K562 (cell line): Measurements from ENCODE around the gene COQ5. TPM values are rescaled to one million over a fixed set of nuclear protein-coding genes. Genes with fewer than 3 reads are reported as not detected.

Source experiments
- ATAC-seq: fragments of 200-7000 bp; cut with Tn5 transposase; 3 replicates; pipeline ENCODE4 v1.9.1; 2020; ENCODE audit warnings: moderate library complexity
- BruUV-seq: library from RNA; stranded (reverse); fragments of 400-500 nt; replicated peaks from 2 replicates; lab custom pipeline; 2021; lab: Mats Ljungman, UMichigan
- CTCF ChIA-PET: fragments of 300-600 bp; formaldehyde crosslinking; extraction: SDS; loops from one replicate; lab custom pipeline; 2021; ENCODE audit warnings: low intra/inter-chr PET ratio; lab: Yijun Ruan, JAX
- POLR2A ChIA-PET: fragments of 300-600, 350-650 bp; sonication (Branson Sonifier 250); formaldehyde crosslinking; extraction: SDS; loops from one replicate; lab custom pipeline; 2021; ENCODE audit warnings: antibody characterized with exemption, inconsistent platforms; lab: Yijun Ruan, JAX
- DNase-seq, 4 experiments: peaks; one replicate each; pipeline versions ENCODE4 v3.0.0 to v3.0.0-alpha.2; 2011 to 2018; ENCODE audit warnings: low spot score in 3 of 4, mixed read lengths in 3 of 4; ENCODE audit errors: extremely low read depth in 1 of 4
- FAIRE-seq: peaks from 2 replicates; lab custom pipeline; 2011; peaks lifted over from hg19 to GRCh38; lab: Jason Lieb, UNC
- H2AFZ ChIP-seq: 2 replicates; pipeline ENCODE4 v1.6.0; 2011; ENCODE audit warnings: low read depth, low read length, control low read depth, inconsistent platforms
- H3K27ac ChIP-seq: fragments of 200-600 bp; 3 replicates; pipeline ENCODE4 v1.8.0; 2011; ENCODE audit warnings: low read depth, mild to moderate bottlenecking, control low read depth, inconsistent platforms, low read length, moderate library complexity, mixed read lengths; ENCODE audit errors: extremely low read depth
- H3K27me3 ChIP-seq, 2 experiments: fragments of 300-600 bp in 1 of 2; 2 replicates in 1 of 2; 3 replicates in 1 of 2; pipeline versions ENCODE4 v1.6.0 to v1.8.0; 2011; ENCODE audit warnings: inconsistent platforms in 2 of 2, low read length in 2 of 2, mild to moderate bottlenecking in 1 of 2, mixed read lengths in 1 of 2, moderate library complexity in 1 of 2; ENCODE audit not compliant: control insufficient read depth in 2 of 2, insufficient read depth in 2 of 2
- H3K36me3 ChIP-seq: fragments of 300-600 bp; 3 replicates; pipeline ENCODE4 v1.8.0; 2011; ENCODE audit warnings: mild to moderate bottlenecking, low read length, inconsistent platforms; ENCODE audit not compliant: control insufficient read depth, insufficient read depth
- H3K4me1 ChIP-seq, 2 experiments: fragments of 200-600 bp in 1 of 2; replicated peaks in 1 of 2; 2 replicates in 1 of 2; 3 replicates in 1 of 2; pipeline versions ENCODE4 v1.5.1 to v1.8.0; 2011; ENCODE audit warnings: inconsistent platforms in 2 of 2, low read length in 2 of 2, mild to moderate bottlenecking in 1 of 2, mixed read lengths in 1 of 2, moderate library complexity in 1 of 2; ENCODE audit not compliant: control insufficient read depth in 2 of 2, insufficient read depth in 2 of 2
- H3K4me2 ChIP-seq: 2 replicates; pipeline ENCODE4 v1.6.1; 2011; ENCODE audit warnings: low read length, control low read depth, inconsistent platforms, mixed read lengths; ENCODE audit not compliant: insufficient read depth
- H3K4me3 ChIP-seq: fragments of 200-600 bp; sonication (generic), shearing (Covaris generic); 2 replicates; pipeline ENCODE4 v1.5.1; 2016; ENCODE audit warnings: control low read depth, inconsistent platforms
- H3K79me2 ChIP-seq: fragments of 200-600 bp; 3 replicates; pipeline ENCODE4 v1.8.0; 2011; ENCODE audit warnings: low read length, inconsistent platforms; ENCODE audit not compliant: control insufficient read depth, insufficient read depth
- H3K9ac ChIP-seq, 2 experiments: 2 replicates each; pipeline versions ENCODE4 v1.6.0 to v1.6.1; 2011; ENCODE audit warnings: low read depth in 2 of 2, low read length in 2 of 2, control low read depth in 1 of 2, inconsistent platforms in 1 of 2, mild to moderate bottlenecking in 1 of 2, mixed read lengths in 1 of 2; ENCODE audit not compliant: insufficient read depth in 1 of 2
- H3K9me1 ChIP-seq: one replicate; pipeline ENCODE4 v1.6.0; 2011; ENCODE audit warnings: inconsistent platforms, mild to moderate bottlenecking, low read length, moderate library complexity; ENCODE audit not compliant: control insufficient read depth, insufficient read depth
- H3K9me3 ChIP-seq: replicated peaks from 2 replicates; pipeline ENCODE4 v1.5.1; 2011; ENCODE audit warnings: low read depth, low read length, inconsistent platforms; ENCODE audit not compliant: control insufficient read depth, insufficient read depth
- H4K20me1 ChIP-seq: replicated peaks from 2 replicates; pipeline ENCODE4 v1.6.1; 2011; ENCODE audit warnings: low read length, inconsistent platforms, mixed read lengths; ENCODE audit not compliant: control insufficient read depth, insufficient read depth
- CBFA2T2 ChIP-seq: fragments of 450-650 bp; conservative IDR thresholded peaks from 2 replicates; pipeline ENCODE4 v1.6.1; 2017; ENCODE audit warnings: mild to moderate bottlenecking
- KAT8 ChIP-seq: fragments of 450-650 bp; IDR thresholded peaks from 2 replicates; pipeline ENCODE4 v1.6.1; 2016; ENCODE audit warnings: low read depth, mild to moderate bottlenecking
- MXI1 ChIP-seq: IDR thresholded peaks from 2 replicates; pipeline ENCODE4 v1.6.1; 2011; ENCODE audit warnings: low read depth, mild to moderate bottlenecking, improper control_type of control experiment, low read length
- NONO ChIP-seq, 2 experiments: fragments of 200-400 bp in 1 of 2; fragments of 450-650 bp in 1 of 2; formaldehyde crosslinking in 1 of 2; IDR thresholded peaks; 2 replicates each; pipeline ENCODE4 v1.6.1; 2017; ENCODE audit warnings: low read depth in 2 of 2, mild to moderate bottlenecking in 2 of 2, moderate library complexity in 2 of 2, low read length in 1 of 2
- PCBP1 ChIP-seq: fragments of 200-400 bp; formaldehyde crosslinking; IDR thresholded peaks from 2 replicates; pipeline ENCODE4 v1.6.1; 2018; ENCODE audit warnings: mild to moderate bottlenecking, low read depth, low read length; ENCODE audit not compliant: poor library complexity, severe bottlenecking
- POLR2A ChIP-seq: fragments of 450-650 bp; conservative IDR thresholded peaks from 2 replicates; pipeline ENCODE4 v1.6.1; 2016
- POLR2H ChIP-seq: IDR thresholded peaks from 2 replicates; pipeline ENCODE4 v1.6.1; 2016; ENCODE audit warnings: missing genetic modification characterization, low read depth, mild to moderate bottlenecking, control low read depth, missing compliant biosample characterization, moderate library complexity
- SIN3A ChIP-seq, 2 experiments: fragments of 150-350 bp in 1 of 2; IDR thresholded peaks; 2 replicates each; pipeline ENCODE4 v1.6.1; 2011 to 2016; ENCODE audit warnings: borderline replicate concordance in 2 of 2, low read depth in 2 of 2, low read length in 2 of 2, mild to moderate bottlenecking in 2 of 2, moderate library complexity in 2 of 2; ENCODE audit not compliant: control insufficient read depth in 1 of 2
- SMARCB1 ChIP-seq: IDR thresholded peaks from 2 replicates; pipeline ENCODE4 v1.6.1; 2011; ENCODE audit warnings: improper control_type of control experiment, low read depth; ENCODE audit not compliant: insufficient read length
- ZNF699 ChIP-seq: fragments of 250-450 bp; sonication (Bioruptor Pico); IDR thresholded peaks from 2 replicates; pipeline ENCODE4 v1.8.0; 2021; ENCODE audit warnings: mild to moderate bottlenecking, moderate library complexity; ENCODE audit not compliant: insufficient replicate concordance
- WGBS: fragments of 100-300 bp; shearing (Covaris generic); methylation state at CpG from one replicate; pipeline ENCODE4 v1.1.6; 2016; ENCODE audit warnings: low coverage, mixed read lengths; ENCODE audit not compliant: insufficient coverage; ENCODE audit errors: missing lambda C conversion rate; 5-methylcytosine and 5-hydroxymethylcytosine counted together
- in situ Hi-C: fragments of 300-500 bp; cut with MboI; formaldehyde crosslinking; loops from 4 replicates; pipeline ENCODE4 v1.15.0; 2018; ENCODE audit warnings: inconsistent platforms, mixed read lengths
- intact Hi-C: fragments of 100-400 bp; cut with micrococcal nuclease; formaldehyde crosslinking; loops from 2 replicates; pipeline ENCODE4 v1.14.2; 2022
- polyA plus RNA-seq, 8 experiments: library from polyadenylated mRNA; depleted of rRNA in 4 of 8; stranded (reverse) in 5 of 8; unstranded in 3 of 8; fragments of >200 nt; fragmentation: Nextera tagmentation in 2 of 8; fragmentation: Illumina TruSeq in 1 of 8; extraction: Ambion mirVana in 2 of 8; extraction: Trizol in 1 of 8; gene quantifications; 2 replicates each; pipeline versions ENCODE4 v1.2.1 to v1.2.3, GENCODE V29; 2011 to 2014; ENCODE audit warnings: inconsistent platforms in 1 of 8, missing spikeins in 1 of 8
- total RNA-seq, 7 experiments: library from RNA; depleted of rRNA in 6 of 7; stranded (reverse); fragments of >200 nt in 6 of 7; fragmentation: Illumina TruSeq in 2 of 7; extraction: Trizol in 2 of 7; gene quantifications; 2 replicates each; pipeline versions ENCODE4 v1.2.1 to v1.2.3, GENCODE V29; 2011 to 2021; ENCODE audit warnings: low replicate concordance in 1 of 7
- TF ChIP-seq, protein P1 (sequence below), 2 experiments: IDR thresholded peaks; 2 replicates each; pipeline ENCODE4 v1.6.1; 2011; ENCODE audit warnings: borderline replicate concordance in 1 of 2, control low read depth in 1 of 2, low read depth in 1 of 2, low read length in 1 of 2, mild to moderate bottlenecking in 1 of 2, mixed read lengths in 1 of 2, moderate library complexity in 1 of 2; ENCODE audit not compliant: insufficient read depth in 1 of 2, insufficient read length in 1 of 2, poor library complexity in 1 of 2, severe bottlenecking in 1 of 2; ENCODE audit errors: extremely low read depth in 1 of 2

COQ5 gene
- total and polyA plus RNA-seq, 9 of the 15 experiments (the other 6 are each of a cell fraction or from before 2014, with no cell fraction given): 19.2 to 59.7 (median 30.4) TPM

DNA sequence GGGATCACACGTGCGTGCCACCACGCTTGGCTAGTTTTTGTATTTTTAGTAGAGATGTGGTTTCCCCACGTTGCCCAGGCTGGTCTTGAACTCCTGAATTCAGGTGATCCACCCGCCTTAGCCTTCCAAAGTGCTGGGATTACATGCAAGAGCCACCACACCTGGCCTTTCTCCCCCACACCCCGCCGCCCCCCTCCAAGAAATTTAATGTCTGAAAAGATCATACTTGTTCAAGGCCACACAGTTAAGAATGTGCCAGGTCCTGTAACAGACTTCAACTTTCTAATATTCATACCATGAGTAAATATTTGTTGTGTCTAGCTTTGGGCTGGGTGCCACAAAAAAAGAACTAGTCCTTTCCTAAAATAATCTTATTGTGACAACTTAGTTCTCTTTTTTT is 73.7 kb downstream of the COQ5 start:
- ATAC-seq: no peak
- no TSS peak for BruUV-seq
- no peak overlapping the region for H2AFZ ChIP-seq
- no peaks in the 10 kb centered on the region for H3K9me3 ChIP-seq
- H3K4me1 ChIP-seq: no peaks in the 10 kb centered on the region; a peak in 1 of 5 replicates
- in situ Hi-C loops: no loop called here
- peaks cover 84% of the 10 kb centered on the region for H3K36me3 ChIP-seq
- H3K9ac ChIP-seq: no peak overlapping the region
- peaks cover 8% of the 10 kb centered on the region; the same call in 2 of the 3 replicates for H3K79me2 ChIP-seq
- H3K27ac ChIP-seq: no peak overlapping the region
- 84% methylated on average over 7 of the region's 7 CpGs for WGBS
- no peak overlapping the region for H3K4me2 ChIP-seq
- ChIA-PET POLR2A (interaction anchor here (0.6 to 8.1 kb wide), 5 partner anchors 9 to 880 kb away, joined by 3 to 38 read pairs (median 4); partner anchors contain the start of genes DYNLL1, GATC and TRIAP1), CTCF (no interaction called here)
- no peak overlapping the region for H3K4me3 ChIP-seq
- TF ChIP-seq NONO (IDR thresholded peaks at IDR 0.05; ENCODE audit: low read depth in 2 of 2, low read length in 1 of 2) (no peak), SIN3A (IDR thresholded peaks at IDR 0.05; ENCODE audit: borderline replicate concordance in 2 of 2, control insufficient read depth in 1 of 2, low read depth in 2 of 2, low read length in 2 of 2) (no peak), POLR2H (tag) (no peak), ZNF699 (no peak), KAT8 (no peak), SMARCB1 (no peak), PCBP1 (no peak), CBFA2T2 (no peak), POLR2A (no peak), MXI1 (no peak)
- TF ChIP-seq, protein P1, sequence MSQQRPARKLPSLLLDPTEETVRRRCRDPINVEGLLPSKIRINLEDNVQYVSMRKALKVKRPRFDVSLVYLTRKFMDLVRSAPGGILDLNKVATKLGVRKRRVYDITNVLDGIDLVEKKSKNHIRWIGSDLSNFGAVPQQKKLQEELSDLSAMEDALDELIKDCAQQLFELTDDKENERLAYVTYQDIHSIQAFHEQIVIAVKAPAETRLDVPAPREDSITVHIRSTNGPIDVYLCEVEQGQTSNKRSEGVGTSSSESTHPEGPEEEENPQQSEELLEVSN (IDR thresholded peaks at IDR 0.05; ENCODE audit: borderline replicate concordance in 1 of 2, extremely low read depth in 1 of 2, insufficient read depth in 1 of 2, insufficient read length in 1 of 2, low read depth in 1 of 2, low read length in 1 of 2, poor library complexity in 1 of 2, severe bottlenecking in 1 of 2): no peak
- TF ChIP-seq, all 486 proteins: peak for 0
- intact Hi-C loops: no loop called here
- Histone ChIP-seq H3K27me3 (no peaks in the 10 kb centered on the region), H4K20me1 (0 out of 2 replicates have a peak, but pooled peaks cover 14% of the 10 kb centered on the region), H3K9me1 (no peaks in the 10 kb centered on the region)
- no peak for FAIRE-seq
- no peak for DNase-seq
